SH-SY5Y (cell line): ENCODE results near the gene ENDOG.

Source experiments
- GATA2 ChIP-seq: IDR thresholded peaks from 2 replicates; pipeline ENCODE4 v1.6.1; 2011; ENCODE audit warnings: mild to moderate bottlenecking, low read depth, low read length
- GATA3 ChIP-seq: IDR thresholded peaks from 2 replicates; pipeline ENCODE4 v1.6.1; 2011; ENCODE audit warnings: low read depth, mild to moderate bottlenecking, low read length, moderate library complexity

ENDOG gene

DNA sequence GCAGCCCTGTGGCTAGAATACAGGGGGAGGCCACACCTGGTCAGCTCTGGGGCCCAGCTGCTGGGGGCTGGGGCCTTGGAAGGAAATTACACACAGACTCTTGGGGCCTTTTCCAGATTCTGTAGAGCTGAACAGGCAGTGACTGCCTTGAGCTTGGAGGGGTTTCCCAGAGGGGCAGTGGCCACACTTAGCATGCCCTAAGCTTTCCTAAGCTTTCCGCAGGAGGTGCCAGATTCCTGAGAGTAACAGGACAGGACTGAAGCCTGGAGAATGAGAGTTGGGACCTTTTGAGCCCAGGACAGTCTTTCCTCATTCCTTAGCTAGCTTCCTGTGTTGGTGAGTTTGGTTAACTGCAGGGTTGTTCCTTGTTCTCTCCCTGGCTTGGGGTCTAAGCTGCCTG is 29.9 kb upstream of the ENDOG start:
- TF ChIP-seq GATA2 (no peak), GATA3 (no peak)

DNA sequence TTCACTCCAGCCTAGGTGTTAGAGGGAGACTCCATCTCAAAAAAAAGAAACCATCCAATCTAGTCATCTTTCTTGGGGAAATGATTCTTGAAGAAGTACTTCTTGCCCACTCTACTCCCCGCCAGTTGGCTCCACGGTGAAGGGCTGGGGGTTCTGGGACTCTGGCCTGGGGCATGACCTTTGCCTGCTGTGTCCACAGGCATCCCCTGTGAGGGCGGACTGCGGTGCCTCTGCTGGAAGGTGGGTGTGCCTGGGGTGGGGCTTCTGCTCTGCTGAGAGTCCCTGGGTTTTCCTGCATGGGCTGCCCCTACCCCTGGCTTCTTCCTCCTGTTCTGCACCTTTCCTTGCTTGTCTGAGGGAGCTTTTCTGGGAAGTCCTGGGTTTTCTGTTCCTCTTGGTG is 27.8 kb upstream of the ENDOG start:
- TF ChIP-seq GATA3, result no peak
- TF ChIP-seq GATA2, result no peak

DNA sequence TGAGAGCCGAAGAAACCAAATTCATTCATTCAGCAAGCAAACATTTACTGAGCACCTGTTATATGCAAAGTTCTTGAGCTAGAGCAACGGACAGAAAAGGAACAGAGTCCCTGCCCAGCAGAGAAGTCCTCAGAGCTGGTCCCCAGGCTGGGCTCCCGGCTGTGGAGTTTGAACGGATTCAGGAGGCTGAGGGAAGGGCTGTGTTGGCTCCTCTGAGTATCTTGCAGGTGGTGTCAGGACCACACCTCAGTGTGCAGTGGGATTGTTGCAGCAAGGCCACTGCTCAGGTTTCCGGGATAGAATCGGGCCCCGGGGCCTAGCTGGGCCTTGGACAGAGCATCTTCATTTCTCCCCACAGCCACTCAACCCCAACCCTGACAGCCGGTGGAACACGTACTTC is 26.2 kb upstream of the ENDOG start:
- no peak for TF ChIP-seq GATA2
- no peak for TF ChIP-seq GATA3

DNA sequence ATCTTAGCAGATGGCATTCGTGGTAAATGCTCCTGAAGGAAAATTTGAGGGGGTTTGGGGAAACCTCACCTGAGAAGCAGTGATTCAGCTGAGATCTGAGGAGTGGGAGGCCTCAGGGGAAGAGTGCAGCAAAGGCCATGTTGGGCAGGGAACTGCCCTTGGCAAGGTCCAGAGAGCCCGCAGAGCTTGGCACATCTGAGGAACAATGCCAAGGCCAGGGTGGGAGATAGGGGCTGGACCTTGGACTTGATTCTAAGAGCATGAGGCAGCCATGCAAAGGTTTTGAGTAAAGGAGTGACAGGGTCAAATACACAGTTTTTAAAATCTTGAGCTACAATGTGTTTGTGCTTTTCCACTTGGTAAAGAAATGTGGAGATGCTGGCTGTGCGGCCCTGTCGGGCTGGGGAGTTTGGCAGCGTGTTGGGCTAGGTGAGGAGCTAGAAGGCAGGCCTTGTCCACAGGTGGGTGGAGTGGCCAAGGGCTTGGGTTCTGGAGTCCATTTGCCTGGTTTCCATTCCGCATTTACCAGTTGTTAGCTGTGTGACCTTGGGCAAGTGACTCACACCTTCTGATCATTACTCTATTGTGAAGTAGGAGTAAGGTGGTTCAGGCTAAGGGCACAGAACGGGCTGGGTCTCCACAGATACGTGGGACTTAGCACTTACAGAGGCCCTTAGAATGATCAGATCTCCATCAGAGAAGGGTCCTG is 25.2 kb upstream of the ENDOG start:
- TF ChIP-seq GATA3, result no peak
- TF ChIP-seq GATA2, result no peak

DNA sequence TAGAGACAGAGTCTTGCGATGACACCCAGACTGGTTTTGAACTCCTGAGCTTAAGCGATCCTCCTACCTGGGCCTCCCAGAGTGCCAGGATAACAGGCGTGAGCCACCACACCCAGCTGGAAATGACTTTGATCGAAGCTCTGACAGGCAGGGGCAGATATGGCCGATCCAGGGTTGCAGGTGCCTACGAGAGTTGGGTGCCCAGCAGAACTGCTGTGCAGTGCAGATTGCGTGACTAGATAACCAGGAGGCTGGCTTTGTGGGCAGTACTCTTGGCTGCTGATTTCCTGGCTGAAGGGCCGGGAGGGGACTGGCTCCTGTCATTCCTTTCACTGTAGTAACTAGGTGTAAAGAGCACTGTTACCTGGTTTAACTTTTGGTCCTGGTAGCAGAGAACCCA is 19.4 kb upstream of the ENDOG start:
- TF ChIP-seq GATA3 (no peak), GATA2 (no peak)

DNA sequence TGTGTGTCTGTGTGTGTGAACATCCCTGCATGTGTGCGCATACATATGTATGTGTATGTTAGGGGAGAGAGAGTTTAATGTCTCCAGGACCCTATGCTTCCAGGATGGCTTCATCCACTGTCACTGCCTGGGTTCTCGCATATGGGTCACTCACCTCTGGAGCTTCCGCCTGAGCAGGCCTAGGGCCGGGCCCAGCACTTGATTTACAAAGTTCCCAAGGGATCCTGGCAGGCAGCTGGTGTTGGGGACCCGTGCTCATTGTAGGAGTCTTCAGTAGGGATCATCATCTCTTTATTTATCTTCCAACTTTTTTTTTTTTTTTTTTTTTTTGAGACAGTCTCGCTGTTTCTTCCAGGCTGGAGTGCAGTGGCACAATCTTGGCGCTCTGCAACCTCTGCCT is 18.2 kb upstream of the ENDOG start:
- TF ChIP-seq GATA3, result no peak

DNA sequence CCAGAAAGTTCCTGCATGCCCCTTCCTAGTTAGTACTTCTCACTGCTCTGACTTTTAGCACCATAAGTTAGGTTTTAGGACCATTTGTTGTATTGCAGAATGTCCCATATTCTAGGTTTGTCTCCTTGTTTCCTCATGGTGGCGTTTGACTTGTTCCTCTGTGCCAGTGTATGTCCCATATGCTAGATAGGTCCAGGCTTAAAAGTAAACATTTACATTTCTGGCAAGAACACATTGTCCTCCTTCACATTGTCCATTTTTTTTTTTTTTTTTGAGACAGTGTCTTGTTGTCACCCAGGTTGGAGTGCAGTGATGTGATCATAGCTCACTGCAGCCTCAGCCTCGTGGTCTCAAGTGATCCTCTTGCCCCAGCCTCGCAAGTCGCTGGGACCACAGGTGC is 15.8 kb upstream of the ENDOG start:
- TF ChIP-seq GATA3 (no peak), GATA2 (no peak)

DNA sequence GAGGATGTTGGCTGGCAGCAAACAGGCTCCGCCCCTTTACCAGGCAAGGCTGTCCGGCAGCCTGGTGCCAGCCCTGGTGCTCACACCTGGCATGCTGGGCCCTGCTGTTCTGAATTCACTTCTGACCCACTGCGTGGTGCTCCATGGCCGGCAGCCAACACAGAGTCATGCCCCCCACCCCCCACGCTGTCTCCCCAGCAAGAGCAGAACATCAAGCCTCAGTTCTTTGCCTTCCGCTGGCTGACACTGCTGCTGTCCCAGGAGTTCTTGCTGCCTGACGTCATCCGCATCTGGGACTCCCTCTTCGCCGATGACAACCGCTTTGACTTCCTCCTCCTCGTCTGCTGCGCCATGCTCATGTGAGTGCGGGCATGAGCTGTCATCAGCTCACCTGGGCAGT is 12.6 kb upstream of the ENDOG start:
- TF ChIP-seq GATA3 (no peak), GATA2 (no peak)

DNA sequence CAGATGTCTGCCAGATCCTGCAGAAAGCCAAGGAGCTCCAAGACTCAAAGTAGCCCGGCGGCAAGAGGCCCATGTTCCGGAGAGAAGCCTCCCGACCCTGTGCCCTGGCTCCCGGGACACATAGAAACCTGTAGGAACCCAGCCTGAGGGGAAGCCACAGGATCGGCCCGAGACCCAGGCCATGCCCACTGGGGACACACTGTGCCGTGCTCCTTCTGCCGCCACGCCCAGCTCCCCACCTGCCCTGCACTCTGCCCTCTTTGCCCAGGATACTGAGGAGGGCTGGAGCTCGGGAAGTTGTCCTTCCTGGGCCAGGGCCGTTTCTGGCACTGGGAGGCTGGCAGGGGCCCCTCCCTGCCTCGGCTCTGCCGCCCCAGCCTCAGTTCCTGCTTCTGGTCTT is 10.5 kb upstream of the ENDOG start:
- TF ChIP-seq GATA3, result no peak
- TF ChIP-seq GATA2, result no peak

DNA sequence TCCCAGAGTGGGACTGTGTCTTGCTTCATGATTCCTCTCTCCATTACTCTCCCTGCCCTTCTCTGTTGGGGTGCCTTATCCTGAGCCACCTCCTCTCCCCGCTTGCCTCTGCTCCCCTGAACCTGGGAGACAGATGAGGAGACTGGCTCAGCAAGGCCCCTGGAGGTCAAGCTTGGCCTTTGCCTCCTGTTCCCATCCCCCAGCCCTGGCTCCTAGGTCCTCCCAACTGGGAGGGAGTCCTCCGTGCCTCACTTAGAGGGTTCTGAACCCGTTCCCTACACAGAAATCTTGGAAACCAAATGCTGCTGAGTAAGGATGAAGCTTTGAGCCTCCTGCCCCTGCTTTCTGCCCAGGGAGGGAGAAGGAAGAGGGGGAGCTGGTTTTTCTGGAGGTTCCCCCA is 9.8 kb upstream of the ENDOG start:
- TF ChIP-seq GATA3, result no peak

DNA sequence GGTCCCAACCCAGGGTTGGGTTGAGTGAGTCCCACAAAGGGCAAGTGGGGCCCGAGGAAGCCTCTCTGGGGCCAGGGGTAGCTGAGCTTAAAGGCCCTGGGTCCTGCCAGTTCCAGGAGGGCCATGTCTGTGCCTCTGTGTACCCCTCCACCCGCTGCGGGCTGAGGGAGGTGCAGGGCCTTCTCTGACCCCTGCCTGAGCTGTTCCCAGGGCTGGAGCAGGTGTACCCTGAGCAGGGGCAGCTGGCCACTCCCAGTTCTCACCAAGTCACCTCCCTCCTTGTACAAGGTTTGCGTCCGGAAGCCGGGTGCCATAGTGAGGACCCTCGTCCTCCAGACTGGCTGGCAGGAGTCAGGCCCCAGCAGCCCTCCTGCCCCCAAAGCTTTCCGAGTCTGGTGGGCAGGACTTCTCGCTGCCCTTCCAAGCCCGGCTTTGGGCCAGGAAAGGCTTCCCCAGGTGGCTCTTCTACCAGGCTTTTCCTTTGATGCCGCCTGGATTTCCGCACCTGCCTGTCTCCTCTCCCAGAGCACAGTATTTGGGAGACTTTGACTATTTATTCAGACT is 9.2 kb upstream of the ENDOG start:
- TF ChIP-seq GATA2 (no peak), GATA3 (no peak)

DNA sequence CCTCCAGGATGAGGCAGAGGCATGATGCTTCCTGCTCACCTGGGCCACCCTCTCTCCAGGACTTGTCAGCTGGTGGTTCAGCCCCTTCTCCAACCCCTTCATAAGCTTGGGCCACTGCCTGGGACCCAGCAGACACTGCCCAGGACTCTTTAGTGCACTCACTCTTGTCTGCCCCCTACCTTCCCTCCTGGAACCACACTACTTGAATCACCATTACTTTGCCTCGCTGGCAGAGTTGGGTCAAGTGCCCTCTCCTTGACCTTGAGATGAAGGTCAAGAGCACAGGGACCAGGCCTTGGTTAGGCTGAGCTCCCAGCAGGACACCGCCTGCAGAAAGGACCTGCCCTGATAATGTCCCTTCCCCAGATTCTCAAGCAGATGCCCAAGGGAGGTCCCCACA is 8.5 kb upstream of the ENDOG start:
- TF ChIP-seq GATA2, result no peak

DNA sequence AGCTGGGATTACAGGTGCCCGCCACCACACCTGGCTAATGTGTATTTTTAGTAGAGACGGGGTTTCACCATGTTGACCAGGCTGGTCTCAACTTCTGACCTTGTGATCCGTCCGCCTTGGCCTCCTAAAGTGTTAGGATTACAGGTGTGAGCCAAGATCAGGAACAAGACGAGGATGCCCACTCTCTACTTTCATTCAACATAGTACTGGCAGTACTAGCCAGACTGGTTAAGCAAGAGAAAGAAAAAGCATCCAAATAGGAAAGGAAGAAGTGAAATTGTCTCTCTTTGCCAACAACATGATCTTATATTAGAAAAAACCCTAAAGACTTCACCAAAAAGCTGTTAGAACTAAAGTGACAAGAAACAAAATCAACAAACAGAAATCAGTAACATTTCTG is 7.4 kb upstream of the ENDOG start:
- TF ChIP-seq GATA2 (no peak), GATA3 (no peak)

DNA sequence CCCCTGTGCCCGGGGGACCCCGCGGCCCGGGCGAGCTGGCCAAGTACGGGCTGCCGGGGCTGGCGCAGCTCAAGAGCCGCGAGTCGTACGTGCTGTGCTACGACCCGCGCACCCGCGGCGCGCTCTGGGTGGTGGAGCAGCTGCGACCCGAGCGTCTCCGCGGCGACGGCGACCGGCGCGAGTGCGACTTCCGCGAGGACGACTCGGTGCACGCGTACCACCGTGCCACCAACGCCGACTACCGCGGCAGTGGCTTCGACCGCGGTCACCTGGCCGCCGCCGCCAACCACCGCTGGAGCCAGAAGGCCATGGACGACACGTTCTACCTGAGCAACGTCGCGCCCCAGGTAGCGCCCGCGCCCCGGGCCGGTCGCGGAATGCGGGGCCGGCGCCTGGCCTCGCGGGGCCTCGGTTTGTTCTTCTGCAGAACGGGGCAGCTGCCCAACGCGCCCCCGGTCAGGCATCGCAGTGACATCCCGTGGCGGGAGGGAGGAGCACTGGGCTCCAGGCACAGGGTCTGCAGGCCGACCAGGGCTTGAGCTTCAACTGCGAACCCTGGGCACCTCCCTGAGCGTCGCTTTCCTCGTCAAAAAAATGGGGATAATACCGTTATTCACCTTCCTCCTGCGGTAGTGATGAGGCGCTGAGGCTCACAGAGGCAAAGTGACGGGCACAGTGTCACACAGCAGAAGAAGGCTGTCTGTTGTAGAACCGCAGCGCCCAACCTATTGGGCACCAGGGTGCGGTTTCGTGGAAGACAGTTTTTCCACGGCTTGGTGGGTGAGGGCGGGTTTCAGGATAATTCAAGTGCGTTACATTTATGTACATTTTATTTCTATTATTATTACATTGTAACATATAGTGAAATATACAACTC is 777 bp downstream of the ENDOG start:
- TF ChIP-seq GATA3 (no peak), GATA2 (no peak; the same call in 1 of the 2 replicates)
